H1 (cell line): ENCODE results near the gene EXT2. TPM values are rescaled to one million over a fixed set of nuclear protein-coding genes. Genes with fewer than 3 reads are reported as not detected.

ENCODE experiments used
- CTCF ChIA-PET: fragments of 300-600 bp; sonication (Branson Sonifier 250); formaldehyde crosslinking; loops from one replicate; lab custom pipeline; 2021; ENCODE audit not compliant: partially characterized antibody; lab: Charles Lee
- POLR2A ChIA-PET: fragments of 300-600 bp; sonication (Branson Sonifier 250); formaldehyde crosslinking; loops from one replicate; lab custom pipeline; 2021; ENCODE audit warnings: inconsistent platforms; ENCODE audit not compliant: partially characterized antibody; lab: Charles Lee
- DNase-seq, 2 experiments: peaks; one replicate each; pipeline versions ENCODE4 v3.0.0 to v3.0.0-alpha.2; 2010 to 2022; ENCODE audit warnings: low spot score in 2 of 2, low read depth in 1 of 2, mixed read lengths in 1 of 2
- FAIRE-seq: peaks from 2 replicates; lab custom pipeline; 2011; peaks lifted over from hg19 to GRCh38; lab: Jason Lieb, UNC
- H2AFZ ChIP-seq: 2 replicates; pipeline ENCODE4 v1.8.1; 2012; ENCODE audit warnings: low read length, inconsistent platforms
- H2AK5ac ChIP-seq: 2 replicates; pipeline ENCODE4 v1.6.1; 2013; ENCODE audit warnings: low read depth, low read length
- H2BK120ac ChIP-seq: replicated peaks from 2 replicates; pipeline ENCODE3; 2013; ENCODE audit warnings: low read depth, low read length, inconsistent platforms
- H2BK12ac ChIP-seq: 2 replicates; pipeline ENCODE4 v1.6.1; 2013; ENCODE audit warnings: low read depth, low read length
- H2BK15ac ChIP-seq: 2 replicates; pipeline ENCODE4 v1.6.1; 2013; ENCODE audit warnings: low read length
- H2BK20ac ChIP-seq: 2 replicates; pipeline ENCODE4 v1.6.1; 2013; ENCODE audit warnings: low read length
- H2BK5ac ChIP-seq: 2 replicates; pipeline ENCODE4 v1.6.1; 2013; ENCODE audit warnings: low read depth, low read length
- H3K14ac ChIP-seq: 2 replicates; pipeline ENCODE4 v1.6.1; 2013; ENCODE audit warnings: inconsistent platforms; ENCODE audit not compliant: insufficient read length
- H3K18ac ChIP-seq: 2 replicates; pipeline ENCODE4 v1.6.1; 2013; ENCODE audit warnings: low read length; ENCODE audit errors: extremely low read depth
- H3K23ac ChIP-seq: 2 replicates; pipeline ENCODE4 v1.6.1; 2013; ENCODE audit warnings: inconsistent platforms; ENCODE audit not compliant: insufficient read length
- H3K23me2 ChIP-seq: 2 replicates; pipeline ENCODE4 v1.6.1; 2013; ENCODE audit warnings: low read depth, low read length
- H3K27ac ChIP-seq: 2 replicates; pipeline ENCODE4 v1.6.1; 2011; ENCODE audit warnings: low read depth, low read length, inconsistent platforms
- H3K27me3 ChIP-seq, 4 experiments: replicated peaks in 1 of 4; 1 replicate in 1 of 4; 2 replicates in 3 of 4; pipeline versions ENCODE4 v1.6.1 to v1.8.1; 2011 to 2013; ENCODE audit warnings: low read length in 3 of 4, mild to moderate bottlenecking in 3 of 4, inconsistent platforms in 2 of 4, mixed read lengths in 2 of 4, moderate library complexity in 1 of 4; ENCODE audit not compliant: control insufficient read depth in 3 of 4, insufficient read depth in 3 of 4; ENCODE audit errors: extremely low read depth in 1 of 4
- H3K36me3 ChIP-seq, 4 experiments: 2 replicates each; pipeline versions ENCODE4 v1.6.1 to v1.8.1; 2011 to 2013; ENCODE audit warnings: mild to moderate bottlenecking in 4 of 4, low read length in 3 of 4, moderate library complexity in 2 of 4, control low read depth in 1 of 4, inconsistent platforms in 1 of 4; ENCODE audit not compliant: insufficient read depth in 4 of 4, control insufficient read depth in 2 of 4
- H3K4ac ChIP-seq: replicated peaks from 2 replicates; pipeline ENCODE3; 2013; ENCODE audit warnings: low read length, low read depth, mixed read lengths, inconsistent platforms; ENCODE audit not compliant: insufficient read length
- H3K4me1 ChIP-seq, 4 experiments: replicated peaks in 1 of 4; 1 replicate in 1 of 4; 2 replicates in 3 of 4; pipeline versions ENCODE4 v1.6.1 to v1.8.1; 2011 to 2013; ENCODE audit warnings: low read length in 3 of 4, inconsistent platforms in 2 of 4, mixed read lengths in 1 of 4; ENCODE audit not compliant: insufficient read depth in 4 of 4, control insufficient read depth in 3 of 4
- H3K4me2 ChIP-seq, 2 experiments: 2 replicates each; pipeline versions ENCODE4 v1.6.1 to v1.8.1; 2011 to 2013; ENCODE audit warnings: low read depth in 2 of 2, low read length in 2 of 2, control low read depth in 1 of 2, inconsistent platforms in 1 of 2, mild to moderate bottlenecking in 1 of 2; ENCODE audit not compliant: insufficient read depth in 1 of 2
- H3K4me3 ChIP-seq, 4 experiments: fragments of 200-600, 300-600 bp in 1 of 4; sonication (generic), shearing (Covaris generic), sonication (Bioruptor Twin) in 1 of 4; 2 replicates each; pipeline versions ENCODE4 v1.5.1 to v1.8.1; 2011 to 2016; ENCODE audit warnings: low read length in 4 of 4, low read depth in 3 of 4, control low read depth in 2 of 4, inconsistent platforms in 2 of 4, mild to moderate bottlenecking in 2 of 4, mixed read lengths in 1 of 4, moderate library complexity in 1 of 4; ENCODE audit not compliant: insufficient read depth in 2 of 4; ENCODE audit errors: extremely low read depth in 1 of 4
- H3K56ac ChIP-seq: replicated peaks from 2 replicates; pipeline ENCODE3; 2013; ENCODE audit warnings: low read depth, mild to moderate bottlenecking, mixed read lengths, low read length, inconsistent platforms; ENCODE audit not compliant: insufficient read length
- H3K79me1 ChIP-seq: 2 replicates; pipeline ENCODE4 v1.6.1; 2013; ENCODE audit warnings: low read depth, low read length, control low read depth
- H3K79me2 ChIP-seq, 2 experiments: 2 replicates each; pipeline versions ENCODE4 v1.6.1 to v1.8.1; 2012 to 2013; ENCODE audit warnings: low read length in 2 of 2, mild to moderate bottlenecking in 2 of 2, inconsistent platforms in 1 of 2; ENCODE audit not compliant: insufficient read depth in 2 of 2, control insufficient read depth in 1 of 2
- H3K9ac ChIP-seq, 4 experiments: replicated peaks in 1 of 4; 1 replicate in 1 of 4; 2 replicates in 3 of 4; pipeline versions ENCODE4 v1.6.1 to v1.8.1; 2011 to 2013; ENCODE audit warnings: low read depth in 3 of 4, low read length in 3 of 4, control low read depth in 2 of 4, mild to moderate bottlenecking in 2 of 4, moderate library complexity in 2 of 4, inconsistent platforms in 1 of 4; ENCODE audit errors: extremely low read depth in 1 of 4
- H3K9me3 ChIP-seq, 2 experiments: 2 replicates each; pipeline versions ENCODE4 v1.6.1 to v1.8.1; 2012 to 2013; ENCODE audit warnings: mild to moderate bottlenecking in 2 of 2, moderate library complexity in 2 of 2, control low read depth in 1 of 2, inconsistent platforms in 1 of 2, low read depth in 1 of 2, low read length in 1 of 2, mixed read lengths in 1 of 2; ENCODE audit not compliant: insufficient read depth in 2 of 2
- H4K20me1 ChIP-seq, 2 experiments: replicated peaks in 1 of 2; 2 replicates each; pipeline versions ENCODE3 to v1.8.1; 2011 to 2013; ENCODE audit warnings: inconsistent platforms in 2 of 2, low read length in 2 of 2, mild to moderate bottlenecking in 1 of 2; ENCODE audit not compliant: insufficient read depth in 2 of 2, control insufficient read depth in 1 of 2
- H4K5ac ChIP-seq: 2 replicates; pipeline ENCODE4 v1.6.1; 2013; ENCODE audit warnings: low read length, low read depth, mixed read lengths, inconsistent platforms; ENCODE audit not compliant: insufficient read length
- H4K8ac ChIP-seq: 2 replicates; pipeline ENCODE4 v1.8.0; 2013; ENCODE audit warnings: mild to moderate bottlenecking, moderate library complexity, low read length, inconsistent platforms; ENCODE audit not compliant: insufficient read depth; ENCODE audit errors: extremely low read depth
- H4K91ac ChIP-seq: replicated peaks from 2 replicates; pipeline ENCODE3; 2013; ENCODE audit warnings: low read length, mixed read lengths, inconsistent platforms; ENCODE audit not compliant: insufficient read length
- CTCF ChIP-seq, 3 experiments: IDR thresholded peaks; 1 replicate in 2 of 3; 2 replicates in 1 of 3; pipeline versions ENCODE4 v1.5.1 to v1.6.1; 2011; ENCODE audit warnings: low read length in 3 of 3, mild to moderate bottlenecking in 3 of 3, inconsistent platforms in 2 of 3, low read depth in 1 of 3, moderate library complexity in 1 of 3; ENCODE audit not compliant: insufficient read depth in 1 of 3; ENCODE audit errors: control extremely low read depth in 1 of 3
- GABPA ChIP-seq: IDR thresholded peaks from 2 replicates; pipeline ENCODE4 v1.6.1; 2011; ENCODE audit warnings: mild to moderate bottlenecking, low read length, moderate library complexity, borderline replicate concordance; ENCODE audit not compliant: insufficient read depth
- WGBS, 2 experiments: shearing (Covaris generic) in 1 of 2; methylation state at CpG; one replicate each; pipeline versions ENCODE4 v1.1.6 to v1.1.7; 2013 to 2015; ENCODE audit warnings: low lambda C conversion rate in 2 of 2, mixed read lengths in 2 of 2, inconsistent platforms in 1 of 2, low coverage in 1 of 2, missing lambda C conversion rate in 1 of 2; ENCODE audit not compliant: insufficient replicate concordance in 2 of 2, insufficient coverage in 1 of 2, insufficient read length in 1 of 2; ENCODE audit errors: extremely low coverage in 1 of 2, missing lambda C conversion rate in 1 of 2; 5-methylcytosine and 5-hydroxymethylcytosine counted together
- polyA plus RNA-seq, 7 experiments: library from polyadenylated mRNA; depleted of rRNA in 3 of 7; stranded (reverse) in 5 of 7; unstranded in 2 of 7; fragments of >200 nt in 5 of 7; fragments of 200-250 nt in 2 of 7; gene quantifications; 1 replicate in 5 of 7; 2 replicates in 1 of 7; 4 replicates in 1 of 7; pipeline versions ENCODE4 v1.2.1 to v1.2.3, GENCODE V29; 2011 to 2013; ENCODE audit warnings: missing spikeins in 2 of 7, mixed read lengths in 2 of 7
- total RNA-seq: library from RNA; stranded (reverse); fragmentation: NEBNext Ultra II Directional; extraction: Animal tissue kit (Norgen Biotek cat#: 25700); gene quantifications from 2 replicates; pipeline ENCODE4 v1.2.1, GENCODE V29; 2021

The EXT2 gene
- total and polyA plus RNA-seq, 2 of the 8 experiments (the other 6 are each of a cell fraction or from before 2014, with no cell fraction given), result 29.8 to 42.8 TPM

GRCh38 chr11:44191322-44192016, 96.0 kb downstream of the EXT2 start:
- Histone ChIP-seq H2BK12ac (no peak overlapping the region), H2AK5ac (no peak overlapping the region), H3K27ac (no peak overlapping the region), H3K4me3 (no peak overlapping the region), H2BK120ac (no peak overlapping the region), H3K79me2 (no peaks in the 10 kb centered on the region), H2BK20ac (no peak overlapping the region), H2AFZ (no peak overlapping the region), H3K23me2 (no peaks in the 10 kb centered on the region), H3K14ac (no peak overlapping the region), H3K4me2 (no peak overlapping the region), H3K4me1 (peaks cover 0 to 13% (median 8%) of the 10 kb centered on the region in 4 experiments; a peak in 3 of 7 replicates), H3K56ac (no peak overlapping the region), H3K9me3 (peaks cover 10 to 14% of the 10 kb centered on the region in 2 experiments), H3K36me3 (peaks cover 0 to 2% (median 0%) of the 10 kb centered on the region in 4 experiments; a peak in 2 of 8 replicates), H2BK5ac (no peak overlapping the region), H3K27me3 (no peaks in the 10 kb centered on the region), H3K18ac (no peak overlapping the region), H2BK15ac (no peak overlapping the region), H4K20me1 (no peaks in the 10 kb centered on the region), H4K5ac (no peak overlapping the region), H4K8ac (no peak overlapping the region), H3K9ac (no peak overlapping the region), H3K23ac (no peak overlapping the region), H3K4ac (no peak overlapping the region), H4K91ac (no peak overlapping the region), H3K79me1 (no peaks in the 10 kb centered on the region)
- ChIA-PET CTCF (interaction anchor here (0.7 to 3.1 kb wide), 7 partner anchors 12 to 111 kb away, joined by 3 to 13 read pairs (median 3); no protein-coding TSS in a partner anchor), POLR2A (interaction anchor here (1.1 kb wide), 1 partner anchor 40 kb away, joined by 3 read pairs; no protein-coding TSS in a partner anchor)
- 80% methylated on average over 4 of the region's 4 CpGs; no CpG with 5 or more reads in 1 of the 2 experiments for WGBS, 2 experiments
- FAIRE-seq, result no peak
- TF ChIP-seq CTCF (IDR thresholded peaks at IDR 0.05; ENCODE audit: control extremely low read depth in 1 of 3, insufficient read depth in 1 of 3, low read depth in 1 of 3, low read length in 3 of 3) (no peak), GABPA (no peak)
- DNase-seq, result no peak
